ENCODE measurements around the gene PLCB2.
A peak's percentile ranks its signal among the peaks of the same experiment; 100 is the strongest.

PLCB2 gene

GRCh38 chr15:40323953-40324937 is 16.5 kb upstream of the PLCB2 start:
- DNase-seq, result peak; percentile 4

GRCh38 chr15:40323239-40323952 is 15.7 kb upstream of the PLCB2 start, which contains the start of gene INAFM2:
TSS of gene INAFM2 (plus strand) at chr15:40323692. CDS start at chr15:40324056, 364 bp downstream.
- peak; percentile 86 for DNase-seq

- peak; percentile 23 for DNase-seq
These were observed 14.9 kb upstream of the PLCB2 start for GRCh38 chr15:40322531-40323238.

GRCh38 chr15:40320931-40321371 is 13.2 kb upstream of the PLCB2 start:
- peak; percentile 57 for DNase-seq

GRCh38 chr15:40320409-40320808 is 12.7 kb upstream of the PLCB2 start:
- DNase-seq, result no peak

- DNase-seq, result no peak
These were observed 9.8 kb upstream of the PLCB2 start for GRCh38 chr15:40317580-40317979.

- no peak for DNase-seq
These were observed 9.2 kb upstream of the PLCB2 start for GRCh38 chr15:40316931-40317330.

GRCh38 chr15:40314723-40315276 is 7.1 kb upstream of the PLCB2 start:
- no peak for DNase-seq

GRCh38 chr15:40313531-40314398 is 6.0 kb upstream of the PLCB2 start:
- peak; percentile 65 for DNase-seq

GRCh38 chr15:40312370-40313158 is 4.8 kb upstream of the PLCB2 start:
- DNase-seq, result no peak

GRCh38 chr15:40310993-40311392 is 3.3 kb upstream of the PLCB2 start:
- DNase-seq, result no peak

GRCh38 chr15:40310001-40310959 is 2.5 kb upstream of the PLCB2 start:
- peak; percentile 1 for DNase-seq

- DNase-seq, result no peak
These were observed 1.7 kb upstream of the PLCB2 start for GRCh38 chr15:40309344-40309862.

- DNase-seq, result no peak
These were observed 827 bp downstream of the PLCB2 start for GRCh38 chr15:40306908-40307307.

GRCh38 chr15:40306371-40306770 is 1.4 kb downstream of the PLCB2 start:
- DNase-seq, result no peak

GRCh38 chr15:40305281-40305680 is 2.5 kb downstream of the PLCB2 start:
- no peak for DNase-seq

GRCh38 chr15:40303576-40303975 is 4.2 kb downstream of the PLCB2 start:
- no peak for DNase-seq

- no peak for DNase-seq
These were observed 4.8 kb downstream of the PLCB2 start for GRCh38 chr15:40302981-40303380.

GRCh38 chr15:40302288-40302886 is 5.3 kb downstream of the PLCB2 start:
- DNase-seq, result no peak

All from NCI-H1092 treated with DMSO at 0.1 percent for 48 hours (cell line).